Endothelial cell of umbilical vein (primary cell): ENCODE results near the gene CSMD2. TPM values are rescaled to one million over a fixed set of nuclear protein-coding genes. Genes with fewer than 3 reads are reported as not detected.

Experiments
- BruUV-seq: library from RNA; stranded (reverse); fragments of 400-500 nt; replicated peaks from 2 replicates; lab custom pipeline; 2021; lab: Mats Ljungman, UMichigan
- CTCF ChIA-PET: fragments of 300-600, 350-600 bp; sonication (Branson Sonifier 250); formaldehyde crosslinking; loops from one replicate; lab custom pipeline; 2021; ENCODE audit warnings: antibody characterized with exemption, inconsistent platforms; lab: Charles Lee
- POLR2A ChIA-PET: fragments of 300-600, 350-600 bp; sonication (Branson Sonifier 250); formaldehyde crosslinking; loops from one replicate; lab custom pipeline; 2021; ENCODE audit warnings: antibody characterized with exemption, inconsistent platforms; lab: Charles Lee
- DNase-seq: peaks from one replicate; pipeline ENCODE4 v3.0.0-alpha.2; 2011; ENCODE audit warnings: low read depth, low spot score
- FAIRE-seq: peaks from 2 replicates; lab custom pipeline; 2011; peaks lifted over from hg19 to GRCh38; lab: Jason Lieb, UNC
- H2AFZ ChIP-seq: 2 replicates; pipeline ENCODE4 v1.6.0; 2012; ENCODE audit warnings: low read depth, low read length, control low read depth, inconsistent platforms
- H3K27ac ChIP-seq: 2 replicates; pipeline ENCODE4 v1.5.1; 2011; ENCODE audit warnings: low read depth, mild to moderate bottlenecking, control low read depth, low read length, moderate library complexity; ENCODE audit not compliant: insufficient read depth
- H3K27me3 ChIP-seq, 2 experiments: 2 replicates each; pipeline versions ENCODE4 v1.6.0 to v1.6.1; 2011; ENCODE audit warnings: low read length in 2 of 2, mixed read lengths in 1 of 2; ENCODE audit not compliant: control insufficient read depth in 2 of 2, insufficient read depth in 2 of 2
- H3K36me3 ChIP-seq, 2 experiments: 2 replicates in 1 of 2; 3 replicates in 1 of 2; pipeline ENCODE4 v1.5.1; 2011; ENCODE audit warnings: low read length in 2 of 2, mild to moderate bottlenecking in 1 of 2, moderate library complexity in 1 of 2; ENCODE audit not compliant: control insufficient read depth in 2 of 2, insufficient read depth in 2 of 2; ENCODE audit errors: extremely low read depth in 1 of 2
- H3K4me1 ChIP-seq: 3 replicates; pipeline ENCODE4 v1.5.1; 2011; ENCODE audit warnings: mild to moderate bottlenecking, low read length; ENCODE audit not compliant: control insufficient read depth, insufficient read depth; ENCODE audit errors: extremely low read depth
- H3K4me2 ChIP-seq: 2 replicates; pipeline ENCODE4 v1.6.1; 2011; ENCODE audit warnings: low read length, control low read depth, mixed read lengths; ENCODE audit not compliant: insufficient read depth
- H3K4me3 ChIP-seq, 3 experiments: fragments of 200-600 bp in 1 of 3; sonication (generic), shearing (Covaris generic) in 1 of 3; replicated peaks in 1 of 3; 2 replicates each; pipeline ENCODE4 v1.5.1; 2011 to 2016; ENCODE audit warnings: control low read depth in 3 of 3, low read length in 3 of 3, mild to moderate bottlenecking in 2 of 3, inconsistent platforms in 1 of 3, low read depth in 1 of 3, moderate library complexity in 1 of 3; ENCODE audit not compliant: insufficient read depth in 1 of 3
- H3K79me2 ChIP-seq: 2 replicates; pipeline ENCODE4 v1.6.0; 2012; ENCODE audit warnings: low read length, inconsistent platforms; ENCODE audit not compliant: control insufficient read depth, insufficient read depth
- H3K9ac ChIP-seq: replicated peaks from 2 replicates; pipeline ENCODE3; 2011; ENCODE audit warnings: low read length, control low read depth; ENCODE audit not compliant: insufficient read depth; ENCODE audit errors: extremely low read depth
- H3K9me1 ChIP-seq: replicated peaks from 3 replicates; pipeline ENCODE4 v1.6.0; 2011; ENCODE audit warnings: mild to moderate bottlenecking, low read length; ENCODE audit not compliant: control insufficient read depth, insufficient read depth; ENCODE audit errors: extremely low read depth
- H3K9me3 ChIP-seq: replicated peaks from 2 replicates; pipeline ENCODE4 v1.5.1; 2012; ENCODE audit warnings: low read length, inconsistent platforms; ENCODE audit not compliant: control insufficient read depth, insufficient read depth
- H4K20me1 ChIP-seq: replicated peaks from 2 replicates; pipeline ENCODE3; 2011; ENCODE audit warnings: mild to moderate bottlenecking, low read length; ENCODE audit not compliant: control insufficient read depth, insufficient read depth; ENCODE audit errors: extremely low read depth
- CTCF ChIP-seq, 2 donors: IDR thresholded peaks; 1 replicate in 1 of 2; 2 replicates in 1 of 2; pipeline ENCODE4 v1.5.1; 2011; ENCODE audit warnings: low read length in 2 of 2, mild to moderate bottlenecking in 2 of 2, moderate library complexity in 2 of 2, control low read depth in 1 of 2, inconsistent platforms in 1 of 2, low read depth in 1 of 2; ENCODE audit not compliant: insufficient read depth in 1 of 2; ENCODE audit errors: extremely low read depth in 1 of 2
- EZH2 ChIP-seq: IDR thresholded peaks from 2 replicates; pipeline ENCODE4 v1.6.1; 2012; ENCODE audit warnings: borderline replicate concordance, low read depth, mild to moderate bottlenecking, moderate library complexity, low read length, inconsistent platforms; ENCODE audit not compliant: severe bottlenecking
- FOS ChIP-seq: IDR thresholded peaks from 2 replicates; pipeline ENCODE4 v1.6.1; 2011; ENCODE audit warnings: mild to moderate bottlenecking, low read length, moderate library complexity, borderline replicate concordance; ENCODE audit not compliant: insufficient read depth
- GATA2 ChIP-seq: IDR thresholded peaks from 2 replicates; pipeline ENCODE4 v1.7.0; 2011; ENCODE audit warnings: low read depth, mild to moderate bottlenecking, moderate library complexity, mixed read lengths, low read length; ENCODE audit not compliant: insufficient read length, insufficient read depth
- JUN ChIP-seq: IDR thresholded peaks from 2 replicates; pipeline ENCODE4 v1.6.1; 2011; ENCODE audit warnings: borderline replicate concordance, low read depth; ENCODE audit not compliant: insufficient read length, insufficient read depth
- MAX ChIP-seq: IDR thresholded peaks from 2 replicates; pipeline ENCODE4 v1.6.1; 2011; ENCODE audit not compliant: insufficient read depth, insufficient read length
- MYC ChIP-seq: IDR thresholded peaks from one replicate; pipeline ENCODE4 v1.6.1; 2011; ENCODE audit warnings: mild to moderate bottlenecking, low read depth, low read length
- POLR2A ChIP-seq: IDR thresholded peaks from 2 replicates; pipeline ENCODE4 v1.6.1; 2012; ENCODE audit warnings: low read depth, mild to moderate bottlenecking, control low read depth, low read length
- POLR2AphosphoS5 ChIP-seq: IDR thresholded peaks from 2 replicates; pipeline ENCODE4 v1.6.1; 2012; ENCODE audit warnings: low read depth, mild to moderate bottlenecking, control low read depth, low read length, moderate library complexity; ENCODE audit not compliant: insufficient read depth
- dilution Hi-C: fragments of 300-500 bp; cut with MboI; formaldehyde crosslinking; loops from one replicate; pipeline ENCODE4 v1.15.0; 2019; ENCODE audit warnings: low sequenced_read_pairs; ENCODE audit not compliant: extremely low pct_ligation_motif_present
- intact Hi-C: fragments of 100-400 bp; cut with micrococcal nuclease; formaldehyde crosslinking; loops from one replicate; pipeline ENCODE4 v1.10.0; 2022
- polyA plus RNA-seq, 4 experiments: library from polyadenylated mRNA; depleted of rRNA in 3 of 4; stranded (reverse) in 3 of 4; unstranded in 1 of 4; fragments of >200 nt; gene quantifications; 2 replicates each; pipeline versions ENCODE4 v1.2.1 to v1.2.3, GENCODE V29; 2011 to 2012; ENCODE audit warnings: missing spikeins in 1 of 4
- total RNA-seq: library from RNA; stranded (reverse); gene quantifications from 2 replicates; pipeline ENCODE4 v1.2.3, GENCODE V29; 2021

The CSMD2 gene
- total and polyA plus RNA-seq, 2 donors (not counting 3 experiments of a cell fraction or from before 2014, with no cell fraction given), result under 0.01 TPM; not detected in 1

GRCh38 chr1:33535334-33535733, 629.7 kb downstream of the CSMD2 start:
- no peaks in the 10 kb centered on the region for H3K79me2 ChIP-seq
- intact Hi-C loops (no loop called here), dilution Hi-C loops (no loop called here)
- H3K9me3 ChIP-seq, result no peaks in the 10 kb centered on the region
- DNase-seq (no peak), FAIRE-seq (no peak)
- H4K20me1 ChIP-seq, result no peaks in the 10 kb centered on the region
- no peak overlapping the region for H3K27ac ChIP-seq
- H3K4me1 ChIP-seq, result no peaks in the 10 kb centered on the region
- no peaks in the 10 kb centered on the region for H3K36me3 ChIP-seq
- no peak for TF ChIP-seq MYC
- TF ChIP-seq EZH2, result no peak
- no peak for TF ChIP-seq POLR2AphosphoS5
- no peak for TF ChIP-seq CTCF (IDR thresholded peaks at IDR 0.05; ENCODE audit: extremely low read depth in 1 of 2, insufficient read depth in 1 of 2, low read depth in 1 of 2, low read length in 2 of 2)
- TF ChIP-seq GATA2, result no peak
- TF ChIP-seq JUN, result no peak
- no peak for TF ChIP-seq MAX
- no peak for TF ChIP-seq FOS
- TF ChIP-seq POLR2A, result no peak
- ChIA-PET POLR2A (no interaction called here), CTCF (no interaction called here)
- no peak overlapping the region for H2AFZ ChIP-seq
- no peak overlapping the region for H3K9ac ChIP-seq
- H3K27me3 ChIP-seq, result no peaks in the 10 kb centered on the region
- no peak overlapping the region for H3K4me2 ChIP-seq
- no TSS peak for BruUV-seq
- H3K4me3 ChIP-seq, result no peak overlapping the region
- no peaks in the 10 kb centered on the region for H3K9me1 ChIP-seq
